Skin epidermis (tissue), 12 donors: ENCODE results near the gene CFAP97.
"Not testable (repeated sequence)": the region's sequence is repeated elsewhere in the genome, so short reads cannot be mapped to it uniquely, and the experiment has no call there.

Source experiments
- H3K27ac ChIP-seq, 21 experiments: fragments of 200-600 bp; sonication (generic) in 11 of 21; one replicate each; pipeline ENCODE4 v1.5.0; 2020; ENCODE audit warnings: mild to moderate bottlenecking in 3 of 21, inconsistent platforms in 2 of 21, moderate library complexity in 2 of 21
- H3K4me3 ChIP-seq, 7 experiments: fragments of 200-600 bp; sonication (generic) in 2 of 7; one replicate each; pipeline ENCODE4 v1.5.0; 2020; ENCODE audit warnings: inconsistent platforms in 2 of 7, mild to moderate bottlenecking in 2 of 7, moderate library complexity in 1 of 7

The CFAP97 gene

GRCh38 chr4:185119467-185119866 lies 84.3 kb downstream of the CFAP97 start:
- H3K4me3 ChIP-seq, H3K27ac ChIP-seq: not testable (repeated sequence)

- Histone ChIP-seq H3K4me3 (no peak overlapping the region), H3K27ac (no peak overlapping the region)
Observed at GRCh38 chr4:185118876-185119275, 84.9 kb downstream of the CFAP97 start.

- no peak overlapping the region for H3K27ac ChIP-seq
- no peak overlapping the region for H3K4me3 ChIP-seq
Observed at GRCh38 chr4:185117300-185117934, 86.4 kb downstream of the CFAP97 start.

DNA sequence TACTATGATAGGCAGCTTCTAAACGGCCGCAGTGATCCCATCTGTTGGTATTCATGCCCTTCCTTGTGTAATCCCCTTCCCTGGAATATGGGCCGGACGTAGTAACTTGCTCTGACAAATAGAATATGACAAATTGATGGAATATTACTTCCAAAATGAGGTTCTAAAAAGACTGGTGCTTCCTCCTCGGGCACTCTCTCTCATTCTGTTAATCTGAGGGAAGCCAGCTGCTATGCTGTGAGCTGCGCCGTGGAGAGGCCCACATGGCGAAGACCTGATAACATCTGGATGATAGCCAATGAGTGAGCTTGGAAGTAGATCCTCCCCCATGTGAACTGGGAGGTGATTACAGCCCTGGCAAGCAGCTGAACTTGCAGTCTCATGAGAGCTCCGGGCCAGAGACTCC lies 88.0 kb downstream of the CFAP97 start:
- Histone ChIP-seq H3K4me3 (no peak overlapping the region), H3K27ac (no peak overlapping the region)

DNA sequence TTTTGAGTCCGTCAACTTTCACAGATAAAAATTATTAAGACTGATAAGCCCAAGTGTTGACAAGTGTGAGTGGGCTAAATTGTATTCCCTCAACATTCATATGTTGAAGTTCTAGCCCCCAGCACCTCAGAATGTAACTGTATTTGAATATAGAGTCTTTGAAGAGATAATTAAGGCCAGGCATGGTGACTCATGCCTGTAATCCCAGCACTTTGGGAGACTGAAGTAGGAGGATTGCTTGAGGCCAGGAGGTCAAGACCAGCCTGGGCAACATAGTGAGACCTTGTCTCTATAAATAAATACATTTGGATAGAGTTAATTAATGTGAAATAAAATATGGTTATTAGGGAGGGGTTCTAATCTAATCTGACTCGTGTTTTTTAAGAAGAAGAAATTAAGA lies 90.5 kb downstream of the CFAP97 start:
- H3K27ac ChIP-seq, result no peak overlapping the region

DNA sequence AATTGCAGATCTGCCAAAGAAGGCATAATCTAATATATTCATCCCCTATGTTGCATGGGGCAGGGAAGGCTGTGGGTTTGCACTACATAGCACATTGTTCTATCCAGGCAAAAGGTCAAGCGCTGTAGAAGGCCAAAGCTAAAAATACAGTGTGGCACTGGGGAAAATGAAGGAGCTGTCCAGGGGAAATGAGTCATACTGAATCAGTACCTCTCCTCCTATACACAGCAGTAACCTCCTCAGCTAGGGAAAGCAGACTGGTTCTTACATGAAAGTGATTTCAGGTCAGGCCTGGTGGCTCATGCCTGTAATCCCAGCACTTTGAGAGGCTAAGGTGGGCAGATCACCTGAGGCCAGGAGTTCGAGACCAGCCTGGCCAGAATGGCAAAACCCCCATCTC lies 91.7 kb downstream of the CFAP97 start:
- no peak overlapping the region for H3K27ac ChIP-seq
- no peak overlapping the region for H3K4me3 ChIP-seq

More for the DNA sequence above, 90.5 kb downstream of the CFAP97 start:
- no peak overlapping the region for H3K4me3 ChIP-seq

GRCh38 chr4:185110375-185110823 lies 93.4 kb downstream of the CFAP97 start:
- Histone ChIP-seq H3K4me3 (no peak overlapping the region), H3K27ac (no peak overlapping the region)

GRCh38 chr4:185109736-185110135 lies 94.1 kb downstream of the CFAP97 start:
- Histone ChIP-seq H3K4me3 (no peak overlapping the region), H3K27ac (no peak overlapping the region)
